GM18507 (cell line): Measurements from ENCODE around the gene CDH18.

Experiments
- DNase-seq: peaks from one replicate; pipeline ENCODE4 v3.0.0; 2011; ENCODE audit warnings: low read depth; ENCODE audit not compliant: insufficient read length; ENCODE audit errors: extremely low spot score
- FAIRE-seq: peaks from 2 replicates; lab custom pipeline; 2011; peaks lifted over from hg19 to GRCh38; lab: Jason Lieb, UNC

Gene CDH18

GRCh38 chr5:19930451-19930850, 57.5 kb downstream of the CDH18 start:
- FAIRE-seq (no peak), DNase-seq (no peak)

- FAIRE-seq (no peak), DNase-seq (no peak)
Observed at GRCh38 chr5:19928562-19929421, 59.2 kb downstream of the CDH18 start.

GRCh38 chr5:19927919-19928318, 60.1 kb downstream of the CDH18 start:
- no peak for DNase-seq
- no peak for FAIRE-seq

DNA sequence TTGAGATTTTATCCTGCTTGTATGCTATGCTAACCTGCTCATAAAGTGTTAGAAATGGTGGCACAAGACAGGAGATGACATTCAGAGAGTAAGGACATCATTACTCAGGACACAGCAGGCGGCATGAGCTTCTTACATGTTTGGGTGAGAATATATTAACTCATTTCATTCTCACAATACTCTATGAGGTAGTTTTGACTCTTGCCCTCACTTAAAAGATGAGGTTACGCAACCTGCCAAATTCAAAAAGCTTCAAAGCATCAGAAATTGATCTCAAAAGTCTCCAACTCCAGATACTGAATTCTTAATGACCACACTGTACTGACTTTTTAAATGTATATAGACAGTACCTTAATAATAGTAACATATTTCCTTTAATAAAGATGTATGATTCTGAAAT, 60.8 kb downstream of the CDH18 start:
- no peak for FAIRE-seq
- DNase-seq = no peak

DNA sequence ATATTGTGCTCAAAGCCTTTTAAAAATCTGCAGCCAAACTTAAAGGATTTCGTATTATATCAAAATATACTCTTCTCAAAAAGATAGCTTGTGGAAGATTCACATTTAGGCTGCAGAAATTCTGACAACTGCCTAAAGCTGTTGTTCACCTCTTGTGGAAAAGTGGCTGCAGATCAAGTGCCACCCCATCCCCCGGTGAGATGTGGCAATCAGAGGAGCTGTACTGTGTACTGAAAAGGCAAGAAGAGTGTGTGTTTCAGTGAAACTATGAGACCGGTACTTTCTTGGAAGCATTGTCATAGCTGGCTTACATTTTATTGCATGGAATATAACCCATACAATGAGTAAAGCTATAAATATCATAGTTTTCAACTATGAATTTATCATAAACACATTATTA, 64.3 kb downstream of the CDH18 start:
- DNase-seq (no peak), FAIRE-seq (no peak)

DNA sequence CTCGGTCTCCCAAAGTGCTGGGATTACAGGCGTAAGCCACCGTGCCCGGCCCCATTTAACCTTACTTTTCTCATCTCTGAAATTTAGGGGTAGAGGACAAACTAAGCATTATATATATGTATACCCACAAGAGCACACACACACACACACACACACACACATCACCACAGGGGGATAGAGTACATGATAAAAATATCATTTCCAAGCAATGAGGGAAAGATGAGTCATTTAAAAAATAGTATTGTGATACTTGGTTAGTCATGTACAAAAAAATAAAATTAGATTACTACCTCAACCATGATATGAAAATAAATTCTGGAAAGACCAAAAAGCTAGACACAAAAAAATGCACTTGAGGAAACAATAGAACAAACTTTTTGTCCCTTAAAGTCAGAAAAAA, 67.2 kb downstream of the CDH18 start:
- no peak for FAIRE-seq
- DNase-seq = no peak

DNA sequence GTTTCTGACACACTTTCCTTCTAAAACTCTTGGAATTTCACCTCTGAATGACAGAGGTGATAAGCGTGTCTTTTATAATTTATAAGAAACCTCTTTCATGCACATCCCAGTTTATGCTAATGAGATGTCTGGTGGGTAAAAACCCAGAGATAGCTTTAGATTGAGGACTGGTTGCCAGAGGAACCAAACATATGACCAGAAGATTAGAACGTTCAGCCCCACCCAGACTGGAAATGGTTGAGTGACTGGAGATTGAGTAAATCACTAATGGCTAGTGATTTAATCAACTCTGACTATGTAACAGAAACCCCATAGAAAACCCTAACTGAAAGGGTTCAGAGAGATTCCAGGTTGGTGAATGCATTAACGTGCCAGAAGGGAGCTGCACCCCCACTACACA, 69.2 kb downstream of the CDH18 start:
- DNase-seq (no peak), FAIRE-seq (no peak)

- DNase-seq = no peak
- FAIRE-seq = no peak
Observed at GRCh38 chr5:19917588-19918122, 70.3 kb downstream of the CDH18 start.

DNA sequence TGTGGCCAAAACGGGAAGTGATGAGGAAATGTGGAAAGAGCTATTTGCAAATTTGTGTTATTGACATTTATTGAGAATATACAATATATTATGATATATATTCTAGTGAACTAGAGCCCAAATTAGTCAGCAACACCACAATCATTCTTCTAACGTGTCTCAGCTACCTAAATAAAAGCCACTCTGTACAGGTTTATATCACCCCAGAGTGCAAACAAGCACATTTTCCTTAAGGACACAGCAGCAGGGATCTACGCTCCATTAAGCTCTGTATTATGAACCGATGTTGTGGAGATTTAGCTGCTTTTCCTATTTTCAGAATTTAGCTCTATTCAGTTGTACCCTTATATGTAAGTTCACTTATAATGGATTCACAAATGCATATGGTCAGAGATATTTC, 77.9 kb downstream of the CDH18 start:
- DNase-seq = no peak
- no peak for FAIRE-seq

- no peak for FAIRE-seq
- DNase-seq = no peak
Observed at GRCh38 chr5:19904766-19905165, 83.2 kb downstream of the CDH18 start.

GRCh38 chr5:19903611-19904010, 84.4 kb downstream of the CDH18 start:
- FAIRE-seq = no peak
- no peak for DNase-seq

GRCh38 chr5:19902316-19902934, 85.6 kb downstream of the CDH18 start:
- no peak for FAIRE-seq

GRCh38 chr5:19900269-19900668, 87.7 kb downstream of the CDH18 start:
- no peak for DNase-seq
- no peak for FAIRE-seq

More at GRCh38 chr5:19902316-19902934, 85.6 kb downstream of the CDH18 start:
- no peak for DNase-seq

- DNase-seq = no peak
- FAIRE-seq = no peak
Observed at GRCh38 chr5:19891658-19892057, 96.3 kb downstream of the CDH18 start.

DNA sequence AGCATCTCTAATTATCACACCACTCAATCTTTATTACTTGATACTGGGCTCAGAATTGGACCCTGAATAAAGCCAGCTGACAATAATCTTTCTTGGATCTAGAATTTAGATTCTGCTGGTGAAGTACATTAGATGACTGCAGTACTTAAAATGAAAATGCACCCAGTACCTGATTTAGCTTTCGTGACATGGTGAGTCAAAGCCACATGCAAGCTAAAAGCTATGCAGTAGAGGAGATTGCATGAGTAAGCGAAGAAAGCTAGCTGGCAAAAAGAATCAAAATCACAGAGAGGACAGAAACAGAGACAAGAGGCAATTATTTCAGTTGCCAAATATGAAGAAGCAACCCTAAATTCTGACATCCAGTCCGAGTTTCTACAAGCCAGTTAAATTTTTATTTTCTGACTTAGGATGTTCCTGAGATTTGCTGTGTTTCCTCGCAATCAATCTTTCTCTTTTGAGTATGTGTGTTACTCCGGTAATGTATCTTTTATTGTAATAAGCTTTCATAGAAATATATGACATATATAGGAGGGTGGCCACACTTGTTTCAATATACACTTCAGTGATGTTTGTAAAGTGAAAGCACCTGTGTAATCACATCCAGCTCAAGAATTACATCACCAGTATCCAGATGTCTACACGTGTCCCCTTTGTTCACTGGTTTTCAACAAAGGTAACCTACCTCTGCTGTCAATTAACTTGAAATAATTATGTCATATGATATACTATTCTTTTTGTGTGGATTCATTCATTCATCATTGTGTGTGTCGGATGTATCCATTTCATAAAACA, 101.7 kb downstream of the CDH18 start:
- DNase-seq (no peak), FAIRE-seq (no peak)

GRCh38 chr5:19885040-19885824, 102.8 kb downstream of the CDH18 start:
- FAIRE-seq = no peak
- no peak for DNase-seq

GRCh38 chr5:19880859-19881436, 107.1 kb downstream of the CDH18 start:
- FAIRE-seq (no peak), DNase-seq (no peak)

GRCh38 chr5:19880458-19880857, 107.5 kb downstream of the CDH18 start:
- DNase-seq (no peak), FAIRE-seq (no peak)

DNA sequence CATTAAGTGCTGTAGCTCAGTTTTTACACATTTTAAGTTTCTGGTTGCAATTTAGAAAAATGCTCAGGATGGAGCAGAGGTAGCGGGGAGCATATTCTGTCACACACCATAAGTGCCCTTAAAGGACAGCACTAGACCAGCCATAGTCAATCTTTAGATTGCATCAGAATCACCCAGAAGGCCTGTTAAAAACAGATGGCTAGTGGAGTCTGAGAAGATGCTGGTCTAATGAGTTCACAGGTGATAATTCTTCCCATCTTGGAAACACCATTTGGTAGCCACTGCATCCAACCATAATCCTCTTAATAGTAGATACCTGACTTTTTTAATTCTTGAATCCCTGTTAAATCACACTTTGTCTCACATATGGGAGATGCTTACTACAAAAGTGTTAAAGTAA, 113.2 kb downstream of the CDH18 start:
- FAIRE-seq = no peak
- DNase-seq = no peak
